GM18508 (cell line): Measurements from ENCODE around the gene MED16.

ENCODE experiments used
- ATAC-seq: cut with Tn5 transposase; IDR thresholded peaks from one replicate; pipeline ENCODE4 v1.9.1; 2021; ENCODE audit warnings: moderate number of reproducible peaks; ENCODE audit not compliant: insufficient read depth, unreplicated experiment

Gene MED16

DNA sequence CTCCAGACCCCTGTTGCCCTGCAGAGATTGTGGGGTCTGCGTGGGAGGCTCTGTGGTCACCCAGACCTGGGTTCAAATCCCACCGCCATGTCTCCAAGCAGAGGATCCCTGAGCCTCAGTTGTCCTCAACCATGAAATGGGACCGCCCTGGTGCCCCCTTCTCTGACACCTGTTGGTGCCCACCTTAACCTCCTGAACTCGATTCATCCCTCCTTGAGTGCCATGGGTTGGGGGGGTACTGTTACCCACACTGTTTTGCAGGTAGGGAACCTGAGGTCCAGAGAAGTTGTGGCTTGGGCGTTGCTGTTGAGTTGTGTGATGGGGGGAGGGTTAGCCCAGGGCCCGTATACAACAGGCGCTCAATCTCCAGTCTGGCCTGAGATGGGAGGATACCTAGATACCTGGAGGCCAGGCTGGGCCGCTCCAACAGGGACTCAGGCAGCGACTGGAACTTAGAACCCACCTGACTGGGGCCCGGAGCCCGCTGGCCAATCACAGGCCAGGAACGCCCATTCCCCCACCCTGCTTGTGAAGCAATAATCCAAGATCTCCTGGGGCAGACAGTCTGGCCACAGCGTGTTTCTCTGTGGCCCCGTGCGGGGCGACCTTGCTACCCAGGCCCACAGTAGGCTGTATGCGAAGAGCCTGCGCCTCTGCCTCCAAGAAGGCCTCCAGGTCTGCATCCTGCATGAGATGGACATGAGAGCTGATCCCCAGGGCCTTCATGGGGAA lies 35.6 kb upstream of the MED16 start:
- ATAC-seq = no peak

DNA sequence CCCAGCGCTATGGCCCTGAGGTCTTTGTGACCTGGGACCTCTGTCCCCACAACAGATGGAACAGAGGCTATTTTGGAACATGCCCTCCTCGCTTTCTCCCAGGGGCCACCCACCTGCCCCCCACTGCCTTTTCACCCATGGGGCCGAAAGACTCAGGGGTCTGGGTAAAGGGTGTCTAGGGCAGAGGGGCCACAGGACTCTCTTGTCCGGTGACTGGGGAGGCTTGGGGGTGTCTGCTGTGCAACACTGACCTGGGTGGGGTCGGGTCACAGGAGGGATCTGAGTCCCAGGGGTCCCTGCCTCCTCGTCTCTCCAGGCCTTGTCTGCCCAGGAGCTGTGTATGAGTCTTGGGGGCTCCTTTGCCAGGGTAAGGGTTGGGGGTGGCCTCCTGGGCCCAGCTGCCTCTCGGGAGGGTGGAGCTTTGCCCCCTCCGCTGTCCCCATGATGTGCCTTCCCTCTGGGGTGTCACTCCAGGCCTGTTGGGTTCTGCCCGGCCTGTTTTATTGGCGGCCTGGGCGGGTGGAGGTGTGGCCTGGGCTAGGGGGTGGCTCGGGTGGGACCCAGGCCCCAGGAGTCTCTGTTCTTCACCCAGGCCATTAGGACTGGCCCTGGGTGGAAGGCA lies 34.9 kb upstream of the MED16 start:
- ATAC-seq = no peak

DNA sequence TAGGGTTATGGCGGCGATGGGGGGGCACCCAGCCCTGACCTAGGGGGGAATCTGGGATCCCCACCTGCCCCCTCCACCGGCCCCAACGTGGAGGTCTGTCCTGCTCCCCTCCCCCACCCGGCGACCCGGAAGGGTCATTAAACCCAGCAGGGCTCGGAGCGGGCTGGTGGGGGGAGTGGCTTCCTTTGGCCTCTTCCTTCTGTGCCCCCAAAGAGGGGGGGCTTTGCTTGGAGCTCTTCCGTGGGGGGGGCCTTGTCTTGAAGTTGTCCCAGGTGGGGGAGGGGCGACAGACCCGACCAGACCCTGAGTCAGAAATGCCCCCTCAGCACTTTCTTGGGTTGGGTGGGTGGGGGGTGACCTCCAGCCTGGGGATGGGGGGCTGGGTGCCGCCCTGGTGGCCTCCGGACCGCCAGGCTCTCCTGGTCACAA lies 34.4 kb upstream of the MED16 start:
- ATAC-seq = no peak

DNA sequence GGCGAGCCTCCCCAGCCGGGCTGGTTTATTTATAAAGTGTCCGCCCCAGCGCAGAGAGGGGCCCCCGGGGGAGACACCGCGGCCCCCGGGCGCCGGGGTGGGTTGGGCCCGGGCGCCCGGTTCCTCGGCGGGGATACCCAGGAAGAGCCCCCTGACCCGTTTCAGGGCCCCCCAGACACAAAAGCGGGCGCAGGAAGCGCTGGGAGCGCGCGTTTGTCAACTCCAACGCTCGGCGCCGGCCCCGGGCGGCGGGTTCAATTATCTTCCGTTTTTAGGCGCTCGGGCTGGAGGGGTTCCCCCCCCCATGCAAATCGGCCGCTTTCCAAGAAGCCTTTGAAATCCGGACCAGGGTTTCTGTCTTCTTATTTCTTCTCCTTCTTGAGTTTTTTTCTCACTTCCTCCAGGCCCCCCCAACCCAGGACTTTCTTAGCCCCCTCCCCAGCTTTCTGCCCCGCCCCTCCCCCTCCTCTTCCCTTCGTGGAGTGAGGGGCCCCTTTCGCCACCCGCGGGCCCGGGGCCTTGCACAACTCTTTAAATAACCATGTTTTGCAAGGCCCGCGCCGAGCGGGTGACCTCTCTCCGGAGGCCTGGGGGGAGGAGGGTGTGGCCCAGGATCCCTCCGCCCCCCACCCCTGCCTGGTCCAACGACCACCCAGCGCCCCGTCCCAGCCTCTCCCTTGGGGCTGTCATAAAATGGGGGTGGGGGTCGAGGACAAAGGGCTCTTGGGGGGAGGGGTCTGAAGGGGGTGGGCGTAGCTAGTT lies 33.8 kb upstream of the MED16 start:
- no peak for ATAC-seq

DNA sequence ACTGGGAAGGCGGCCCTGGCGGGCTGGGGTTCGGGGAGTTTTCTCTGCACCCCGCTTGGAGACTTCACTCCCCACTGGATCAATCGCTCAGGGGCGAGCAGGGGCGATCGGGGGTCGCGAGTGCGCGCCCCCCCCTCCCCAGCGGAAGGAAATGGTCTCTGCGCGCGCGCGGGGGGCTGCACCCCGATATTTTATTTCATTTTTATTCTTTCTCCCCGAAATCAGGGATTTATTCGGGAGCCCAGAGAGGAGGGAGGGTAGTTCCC lies 33.3 kb upstream of the MED16 start:
- no peak for ATAC-seq

DNA sequence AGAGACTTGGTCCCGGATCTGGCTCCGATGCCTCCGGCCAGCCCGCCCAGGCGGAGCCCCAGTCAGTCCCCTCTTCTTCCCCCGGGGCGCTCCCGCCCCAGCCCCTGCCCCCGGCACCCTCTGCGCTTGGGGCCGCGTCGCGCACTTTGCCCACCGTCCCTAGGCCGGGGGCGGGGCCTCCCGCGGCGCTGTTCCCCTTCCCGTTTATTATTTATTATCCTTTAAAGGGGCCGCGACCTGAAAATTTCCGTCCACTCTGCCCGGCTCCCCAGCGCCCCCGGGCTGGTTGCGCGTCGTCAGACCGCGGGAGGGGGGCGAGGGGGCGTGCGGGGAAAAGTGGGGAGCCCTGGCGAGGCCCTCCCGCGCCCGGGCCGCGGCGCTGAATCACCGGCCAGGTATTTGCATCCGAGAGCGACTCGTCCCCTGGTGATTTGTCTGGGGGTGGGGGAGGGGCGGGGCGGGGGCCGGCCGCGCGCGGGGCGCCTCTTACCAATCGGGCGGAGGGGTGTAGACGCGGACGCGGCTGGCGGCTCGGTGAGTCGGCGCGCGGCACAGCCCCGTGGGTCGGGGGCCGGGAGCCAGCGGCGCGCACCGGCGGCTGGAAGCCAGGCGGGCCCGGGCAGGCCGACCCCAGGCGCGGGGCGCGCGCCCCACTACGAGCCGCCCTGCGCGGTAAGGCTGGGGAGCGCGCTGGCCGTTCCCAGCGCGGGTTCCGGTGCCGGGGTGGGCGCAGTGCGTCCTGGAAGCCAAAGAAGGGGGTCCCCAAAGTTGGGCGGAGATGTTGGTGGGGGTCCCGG lies 32.7 kb upstream of the MED16 start, which contains the start of gene ARID3A:
ARID3A (plus strand) TSS at position 510 of the 797 bp plus-strand sequence. CDS start 3,494 bp downstream, outside the sequence.
- peak; percentile 12 for ATAC-seq

DNA sequence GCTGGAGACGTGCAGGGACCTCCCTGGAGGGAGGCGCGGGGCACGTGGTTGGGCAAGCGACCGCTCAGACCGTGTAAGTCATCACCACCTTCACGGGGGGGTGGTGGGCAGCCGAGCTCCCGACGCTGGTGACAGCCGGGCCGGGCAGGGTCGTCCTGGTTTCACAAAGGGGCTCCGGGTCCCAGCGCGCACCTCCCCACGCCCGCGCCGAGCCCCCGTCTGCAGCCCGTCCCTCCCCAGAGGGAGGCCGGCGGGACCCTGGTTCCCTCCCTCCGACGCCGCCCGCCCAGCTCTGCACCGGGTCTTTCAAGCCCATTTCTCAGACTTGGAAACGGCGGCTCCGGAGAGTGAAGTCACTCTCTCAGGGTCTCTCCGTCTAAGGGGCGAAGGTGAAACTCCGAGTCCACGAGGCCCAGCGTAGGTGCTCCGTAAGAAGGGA lies 32.1 kb upstream of the MED16 start:
- ATAC-seq = peak; percentile 32

DNA sequence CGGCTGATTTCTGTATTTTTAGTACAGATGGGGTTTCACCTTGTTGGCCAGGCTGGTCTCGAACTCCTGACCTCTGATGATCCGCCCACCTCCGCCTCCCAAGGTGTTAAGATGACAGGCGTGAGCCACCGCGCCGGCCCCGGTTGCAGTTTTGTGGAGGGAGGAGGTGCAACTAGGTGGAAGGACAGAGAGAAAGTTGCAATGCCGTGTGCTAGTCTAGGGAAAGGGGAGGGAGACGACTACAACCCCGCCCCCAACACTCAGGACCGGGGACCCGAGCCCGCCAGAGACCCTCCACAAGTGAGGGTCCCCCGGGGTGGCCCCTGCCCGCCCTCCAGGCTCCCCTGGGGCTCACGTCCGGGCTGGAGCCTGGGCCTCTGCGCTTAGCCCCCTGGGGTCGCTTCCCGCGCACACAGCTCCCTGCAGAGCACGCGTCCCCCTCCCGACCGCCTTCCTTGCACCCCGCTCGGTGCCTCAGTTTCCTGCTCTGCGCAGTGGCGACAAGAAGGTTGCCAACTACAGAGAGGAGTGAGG lies 31.6 kb upstream of the MED16 start:
- ATAC-seq = no peak

DNA sequence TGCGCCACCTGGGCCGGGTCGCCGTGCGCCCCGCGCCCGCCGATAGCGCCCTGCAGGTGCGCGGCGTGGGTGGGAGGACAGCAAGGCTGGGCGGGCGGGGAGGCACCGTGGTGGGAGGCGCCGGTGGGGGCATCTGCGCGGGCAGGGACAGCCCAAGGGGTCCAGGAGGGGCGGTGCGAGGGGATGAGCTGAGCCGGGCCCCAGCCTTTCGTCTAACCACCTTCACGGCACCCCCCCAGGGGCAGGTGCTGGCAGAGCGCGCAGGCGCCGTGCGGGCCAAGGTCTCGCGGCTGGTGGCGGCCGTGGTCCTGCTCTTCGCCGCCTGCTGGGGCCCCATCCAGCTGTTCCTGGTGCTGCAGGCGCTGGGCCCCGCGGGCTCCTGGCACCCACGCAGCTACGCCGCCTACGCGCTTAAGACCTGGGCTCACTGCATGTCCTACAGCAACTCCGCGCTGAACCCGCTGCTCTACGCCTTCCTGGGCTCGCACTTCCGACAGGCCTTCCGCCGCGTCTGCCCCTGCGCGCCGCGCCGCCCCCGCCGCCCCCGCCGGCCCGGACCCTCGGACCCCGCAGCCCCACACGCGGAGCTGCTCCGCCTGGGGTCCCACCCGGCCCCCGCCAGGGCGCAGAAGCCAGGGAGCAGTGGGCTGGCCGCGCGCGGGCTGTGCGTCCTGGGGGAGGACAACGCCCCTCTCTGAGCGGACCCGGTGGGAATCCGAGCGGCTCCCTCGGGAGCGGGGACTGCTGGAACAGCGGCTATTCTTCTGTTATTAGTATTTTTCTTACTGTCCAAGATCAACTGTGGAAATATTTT lies 27.3 kb upstream of the MED16 start:
- ATAC-seq = no peak

DNA sequence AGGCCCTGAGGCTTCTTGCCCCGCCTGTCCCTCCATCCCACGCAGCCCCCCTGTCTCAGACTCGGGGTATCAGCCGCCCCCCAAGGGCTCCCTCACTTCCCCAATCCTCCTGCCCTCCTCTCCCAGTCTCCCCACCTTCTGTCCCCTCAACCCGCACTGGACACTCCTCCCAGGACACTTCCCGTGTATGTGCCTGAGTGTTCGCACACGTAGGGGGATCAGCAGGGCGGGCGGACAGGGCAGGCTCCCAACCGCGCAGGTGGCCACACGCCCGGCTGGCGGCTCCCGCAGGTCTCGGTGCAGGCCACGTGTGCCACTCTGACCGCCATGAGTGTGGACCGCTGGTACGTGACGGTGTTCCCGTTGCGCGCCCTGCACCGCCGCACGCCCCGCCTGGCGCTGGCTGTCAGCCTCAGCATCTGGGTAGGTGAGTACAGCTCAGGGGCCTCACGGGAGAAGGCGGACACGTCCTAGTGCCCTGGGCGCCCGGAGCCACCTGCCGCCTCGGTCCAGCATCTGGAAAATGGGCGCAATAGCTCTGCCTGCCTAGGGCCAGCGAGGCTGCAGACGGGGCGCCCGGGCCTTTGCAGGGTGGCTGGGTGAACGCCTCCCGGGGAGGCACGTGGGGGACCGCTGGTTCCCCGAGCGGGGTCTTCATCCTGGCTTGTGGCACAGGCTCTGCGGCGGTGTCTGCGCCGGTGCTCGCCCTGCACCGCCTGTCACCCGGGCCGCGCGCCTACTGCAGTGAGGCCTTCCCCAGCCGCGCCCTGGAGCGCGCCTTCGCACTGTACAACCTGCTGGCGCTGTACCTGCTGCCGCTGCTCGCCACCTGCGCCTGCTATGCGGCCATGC lies 26.4 kb upstream of the MED16 start:
- ATAC-seq = no peak

DNA sequence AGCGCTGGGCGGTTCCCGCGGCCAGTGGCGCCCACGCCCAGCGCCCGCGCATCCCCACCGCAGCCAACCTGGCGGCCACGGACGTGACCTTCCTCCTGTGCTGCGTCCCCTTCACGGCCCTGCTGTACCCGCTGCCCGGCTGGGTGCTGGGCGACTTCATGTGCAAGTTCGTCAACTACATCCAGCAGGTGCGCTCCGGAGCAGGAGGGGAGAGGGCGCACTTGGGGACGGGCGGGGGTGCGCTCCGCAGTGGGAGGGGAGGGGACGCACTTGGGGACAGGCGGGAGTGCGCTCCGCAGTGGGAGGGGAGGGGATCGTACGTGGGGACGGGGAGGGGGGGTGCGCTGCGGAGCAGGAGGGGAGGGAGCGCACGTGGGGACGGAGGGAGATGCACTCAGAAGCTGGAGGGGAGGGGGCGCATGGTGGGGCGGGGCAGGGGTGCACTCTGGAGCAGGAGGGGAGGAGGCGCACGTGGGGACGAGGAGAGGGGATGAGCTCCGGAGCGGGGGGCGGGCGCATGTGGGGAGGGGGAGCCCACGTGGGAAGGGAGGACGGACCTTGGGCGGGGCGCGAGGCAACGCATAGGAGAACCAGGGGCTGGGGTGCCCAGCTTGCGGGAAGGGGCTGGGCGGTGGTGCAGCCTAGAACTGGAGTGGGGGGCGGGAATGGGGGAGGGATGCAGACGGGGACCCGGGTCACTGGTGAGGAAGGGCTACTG lies 25.7 kb upstream of the MED16 start:
- ATAC-seq = no peak

DNA sequence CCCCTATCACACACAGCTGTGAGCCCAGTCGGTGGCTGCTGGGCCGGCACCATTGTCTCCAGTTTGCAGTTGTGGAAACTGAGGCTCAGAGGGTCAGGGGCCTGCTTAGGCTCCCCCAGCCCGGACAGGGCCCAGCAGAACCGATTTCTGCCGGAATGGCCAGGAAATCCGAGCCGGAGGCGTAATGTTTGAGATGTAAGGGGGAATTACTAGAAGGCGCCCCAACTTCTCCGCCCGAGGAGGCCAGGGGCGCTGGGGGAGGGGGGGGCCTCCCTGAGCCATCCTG lies 25.1 kb upstream of the MED16 start:
- no peak for ATAC-seq

DNA sequence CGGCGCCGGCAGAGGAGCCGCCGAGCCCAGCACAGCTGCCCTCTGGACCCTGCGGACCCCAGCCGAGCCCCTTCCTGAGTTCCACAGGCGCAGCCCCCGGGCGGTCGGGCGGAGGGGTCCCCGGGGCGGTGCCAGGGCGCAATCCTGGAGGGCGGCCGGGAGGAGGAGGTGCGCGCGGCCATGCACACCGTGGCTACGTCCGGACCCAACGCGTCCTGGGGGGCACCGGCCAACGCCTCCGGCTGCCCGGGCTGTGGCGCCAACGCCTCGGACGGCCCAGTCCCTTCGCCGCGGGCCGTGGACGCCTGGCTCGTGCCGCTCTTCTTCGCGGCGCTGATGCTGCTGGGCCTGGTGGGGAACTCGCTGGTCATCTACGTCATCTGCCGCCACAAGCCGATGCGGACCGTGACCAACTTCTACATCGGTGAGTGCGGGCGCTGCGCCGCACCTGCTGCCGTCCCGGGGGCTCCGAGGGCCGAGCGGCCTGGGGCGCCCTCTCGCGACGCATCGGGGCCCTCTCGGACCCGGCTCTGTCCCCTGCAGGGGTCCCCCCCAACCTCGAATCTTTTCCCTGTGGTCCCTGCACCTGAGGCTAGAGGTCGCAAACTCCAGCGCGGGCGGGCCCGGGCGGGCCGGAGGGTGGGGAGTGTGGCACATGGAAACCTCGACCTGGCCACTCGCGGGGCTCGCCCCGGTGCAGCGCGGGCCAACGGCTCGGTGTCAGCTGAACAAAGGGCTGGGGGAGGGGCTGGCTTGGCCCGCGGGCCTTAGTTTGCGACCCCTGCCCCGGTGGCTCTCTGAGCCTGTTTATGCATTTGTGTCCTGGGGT lies 24.6 kb upstream of the MED16 start, which contains the start of gene KISS1R:
KISS1R (plus strand) TSS at position 11 of the 829 bp plus-strand sequence; CDS start at position 181, 170 bp downstream.
- ATAC-seq = no peak

DNA sequence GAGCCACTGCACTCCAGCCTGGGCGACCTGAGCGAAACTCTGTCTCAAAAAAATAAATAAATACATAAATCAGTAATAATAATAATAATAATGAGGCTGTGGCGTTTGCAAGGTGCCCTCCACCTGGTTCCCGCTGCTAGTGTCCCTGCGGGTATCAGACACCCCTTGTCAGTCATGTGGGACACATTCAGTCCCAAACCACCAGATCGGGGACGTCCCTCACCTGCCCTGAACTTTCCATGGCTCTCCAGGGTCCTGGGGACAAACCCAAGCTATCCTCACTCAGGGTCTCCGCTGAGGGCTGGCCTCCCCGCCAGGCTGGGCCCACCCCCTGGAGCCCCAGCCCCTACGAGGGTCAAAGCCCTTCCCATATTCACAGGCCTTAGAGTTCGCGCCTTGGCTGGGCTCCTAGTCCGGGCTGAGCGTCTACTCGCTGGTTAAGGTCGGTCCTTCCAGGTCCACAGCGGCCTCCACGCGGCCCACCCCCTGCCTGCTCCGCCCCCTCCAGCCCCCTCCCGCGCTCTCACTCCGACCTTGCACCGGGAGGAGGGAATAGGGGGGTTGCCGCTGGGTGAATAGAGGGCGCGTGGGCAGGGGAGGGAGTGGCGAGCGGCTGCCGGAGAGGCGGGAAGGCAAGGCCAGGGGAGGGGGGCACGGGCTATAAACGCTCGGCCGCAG lies 23.8 kb upstream of the MED16 start:
- ATAC-seq = no peak

DNA sequence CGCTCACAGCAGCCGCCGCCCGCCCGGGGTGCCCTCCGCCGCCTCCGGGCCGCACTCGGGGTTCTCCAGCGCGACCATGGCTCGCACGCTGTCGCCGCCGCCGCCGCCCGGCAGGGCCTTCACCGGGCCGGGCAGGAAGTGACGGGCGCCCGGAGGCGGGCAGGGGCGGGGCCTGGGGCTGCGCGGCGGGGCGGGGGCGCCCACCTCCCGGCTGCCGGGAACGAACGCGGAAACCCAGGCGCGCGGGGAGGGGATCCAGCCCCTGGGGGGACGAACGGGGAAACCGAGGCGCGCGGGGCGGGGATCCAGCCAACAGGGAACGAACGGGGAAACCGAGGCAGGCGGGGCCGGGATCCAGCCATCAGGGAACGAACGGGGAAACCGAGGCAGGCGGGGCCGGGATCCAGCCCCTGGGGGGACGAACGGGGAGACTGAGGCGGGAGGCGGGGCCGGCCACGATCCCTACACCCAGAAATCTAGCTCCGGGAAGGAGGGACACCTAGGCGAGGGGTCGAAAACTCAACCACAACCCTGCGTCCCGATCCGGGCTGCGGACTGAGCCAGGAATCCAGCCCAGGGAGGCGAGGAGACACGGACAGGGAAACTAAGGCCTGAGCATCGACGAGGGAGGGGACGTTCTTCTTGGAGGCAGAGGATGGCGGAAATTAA lies 20.2 kb upstream of the MED16 start, which contains the start of gene R3HDM4:
R3HDM4 (minus strand) TSS at position 140 of the 669 bp plus-strand sequence; CDS start at position 78, 62 bp downstream.
- no peak for ATAC-seq
